GM12872 (cell line): Measurements from ENCODE around the gene MED17.

ENCODE experiments used
- CTCF ChIP-seq: IDR thresholded peaks from 3 replicates; pipeline ENCODE4 v1.5.1; 2011; ENCODE audit warnings: low read depth, mild to moderate bottlenecking, low read length, moderate library complexity; ENCODE audit not compliant: insufficient read depth

The MED17 gene

GRCh38 chr11:93765551-93765950, 18.5 kb upstream of the MED17 start:
- TF ChIP-seq CTCF, result no peak

- no peak for TF ChIP-seq CTCF
These were observed 17.6 kb upstream of the MED17 start for GRCh38 chr11:93766504-93766903.

- TF ChIP-seq CTCF, result no peak
These were observed 17.1 kb upstream of the MED17 start for GRCh38 chr11:93767018-93767417.

- TF ChIP-seq CTCF, result no peak
These were observed 13.9 kb upstream of the MED17 start for GRCh38 chr11:93770160-93770559.

GRCh38 chr11:93772123-93772522, 12.0 kb upstream of the MED17 start:
- TF ChIP-seq CTCF, result no peak

- no peak for TF ChIP-seq CTCF
These were observed 11.0 kb upstream of the MED17 start for GRCh38 chr11:93773045-93773477.

GRCh38 chr11:93773601-93774200, 10.4 kb upstream of the MED17 start:
- no peak for TF ChIP-seq CTCF
